NCI-H146 (cell line): ENCODE data around the gene HECTD4.
"Not testable (repeated sequence)": the region's sequence is repeated elsewhere in the genome, so short reads cannot be mapped to it uniquely, and the experiment has no call there.

Experiments
- DNase-seq: peaks from one replicate; lab custom pipeline; 2025; lab: John Stamatoyannopoulos, UW

The HECTD4 gene

GRCh38 chr12:112270673-112271072 lies 111.6 kb downstream of the HECTD4 start:
- no peak for DNase-seq

- DNase-seq, result no peak
These were observed 115.8 kb downstream of the HECTD4 start for GRCh38 chr12:112266473-112266872.

- no peak for DNase-seq
These were observed 120.7 kb downstream of the HECTD4 start for GRCh38 chr12:112261559-112261958.

GRCh38 chr12:112258926-112259325 lies 123.3 kb downstream of the HECTD4 start:
- DNase-seq, result no peak

- no peak for DNase-seq
These were observed 125.5 kb downstream of the HECTD4 start for GRCh38 chr12:112256780-112257179.

GRCh38 chr12:112252184-112252583 lies 130.0 kb downstream of the HECTD4 start:
- DNase-seq, result no peak

GRCh38 chr12:112244902-112245301 lies 137.3 kb downstream of the HECTD4 start:
- not testable (repeated sequence) for DNase-seq

GRCh38 chr12:112243255-112244110 lies 138.7 kb downstream of the HECTD4 start:
- no peak for DNase-seq

GRCh38 chr12:112241176-112241575 lies 141.1 kb downstream of the HECTD4 start:
- no peak for DNase-seq

- no peak for DNase-seq
These were observed 142.3 kb downstream of the HECTD4 start for GRCh38 chr12:112239881-112240280.

GRCh38 chr12:112239020-112239419 lies 143.2 kb downstream of the HECTD4 start:
- no peak for DNase-seq

GRCh38 chr12:112238441-112238840 lies 143.8 kb downstream of the HECTD4 start:
- no peak for DNase-seq

- DNase-seq, result no peak
These were observed 145.4 kb downstream of the HECTD4 start for GRCh38 chr12:112236786-112237185.

- no peak for DNase-seq
These were observed 145.8 kb downstream of the HECTD4 start for GRCh38 chr12:112236386-112236785.

- DNase-seq, result no peak
These were observed 147.9 kb downstream of the HECTD4 start for GRCh38 chr12:112234303-112234702.

- DNase-seq, result no peak
These were observed 149.0 kb downstream of the HECTD4 start for GRCh38 chr12:112233242-112233641.

GRCh38 chr12:112230136-112230535 lies 152.1 kb downstream of the HECTD4 start:
- no peak for DNase-seq

GRCh38 chr12:112226768-112227167 lies 155.5 kb downstream of the HECTD4 start:
- no peak for DNase-seq

- DNase-seq, result not testable (repeated sequence)
These were observed 161.6 kb downstream of the HECTD4 start for GRCh38 chr12:112220628-112221027.

GRCh38 chr12:112219195-112219594 lies 163.0 kb downstream of the HECTD4 start:
- DNase-seq, result no peak

GRCh38 chr12:112218150-112218549 lies 164.1 kb downstream of the HECTD4 start:
- DNase-seq, result no peak

GRCh38 chr12:112217647-112218046 lies 164.6 kb downstream of the HECTD4 start:
- no peak for DNase-seq

- no peak for DNase-seq
These were observed 166.0 kb downstream of the HECTD4 start for GRCh38 chr12:112216223-112216622.

GRCh38 chr12:112214064-112214463 lies 168.2 kb downstream of the HECTD4 start:
- no peak for DNase-seq
